H1 (cell line): ENCODE data around the gene S100A11. TPM values are rescaled to one million over a fixed set of nuclear protein-coding genes. Genes with fewer than 3 reads are reported as not detected.

Source experiments
- CTCF ChIA-PET: fragments of 300-600 bp; sonication (Branson Sonifier 250); formaldehyde crosslinking; loops from one replicate; lab custom pipeline; 2021; ENCODE audit not compliant: partially characterized antibody; lab: Charles Lee
- POLR2A ChIA-PET: fragments of 300-600 bp; sonication (Branson Sonifier 250); formaldehyde crosslinking; loops from one replicate; lab custom pipeline; 2021; ENCODE audit warnings: inconsistent platforms; ENCODE audit not compliant: partially characterized antibody; lab: Charles Lee
- DNase-seq, 2 experiments: peaks; one replicate each; pipeline versions ENCODE4 v3.0.0 to v3.0.0-alpha.2; 2010 to 2022; ENCODE audit warnings: low spot score in 2 of 2, low read depth in 1 of 2, mixed read lengths in 1 of 2
- FAIRE-seq: peaks from 2 replicates; lab custom pipeline; 2011; peaks lifted over from hg19 to GRCh38; lab: Jason Lieb, UNC
- H2AFZ ChIP-seq: 2 replicates; pipeline ENCODE4 v1.8.1; 2012; ENCODE audit warnings: low read length, inconsistent platforms
- H2AK5ac ChIP-seq: 2 replicates; pipeline ENCODE4 v1.6.1; 2013; ENCODE audit warnings: low read depth, low read length
- H2BK120ac ChIP-seq: replicated peaks from 2 replicates; pipeline ENCODE3; 2013; ENCODE audit warnings: low read depth, low read length, inconsistent platforms
- H2BK12ac ChIP-seq: 2 replicates; pipeline ENCODE4 v1.6.1; 2013; ENCODE audit warnings: low read depth, low read length
- H2BK15ac ChIP-seq: 2 replicates; pipeline ENCODE4 v1.6.1; 2013; ENCODE audit warnings: low read length
- H2BK20ac ChIP-seq: 2 replicates; pipeline ENCODE4 v1.6.1; 2013; ENCODE audit warnings: low read length
- H2BK5ac ChIP-seq: 2 replicates; pipeline ENCODE4 v1.6.1; 2013; ENCODE audit warnings: low read depth, low read length
- H3K14ac ChIP-seq: 2 replicates; pipeline ENCODE4 v1.6.1; 2013; ENCODE audit warnings: inconsistent platforms; ENCODE audit not compliant: insufficient read length
- H3K18ac ChIP-seq: 2 replicates; pipeline ENCODE4 v1.6.1; 2013; ENCODE audit warnings: low read length; ENCODE audit errors: extremely low read depth
- H3K23ac ChIP-seq: 2 replicates; pipeline ENCODE4 v1.6.1; 2013; ENCODE audit warnings: inconsistent platforms; ENCODE audit not compliant: insufficient read length
- H3K23me2 ChIP-seq: 2 replicates; pipeline ENCODE4 v1.6.1; 2013; ENCODE audit warnings: low read depth, low read length
- H3K27ac ChIP-seq: 2 replicates; pipeline ENCODE4 v1.6.1; 2011; ENCODE audit warnings: low read depth, low read length, inconsistent platforms
- H3K27me3 ChIP-seq, 4 experiments: replicated peaks in 1 of 4; 1 replicate in 1 of 4; 2 replicates in 3 of 4; pipeline versions ENCODE4 v1.6.1 to v1.8.1; 2011 to 2013; ENCODE audit warnings: low read length in 3 of 4, mild to moderate bottlenecking in 3 of 4, inconsistent platforms in 2 of 4, mixed read lengths in 2 of 4, moderate library complexity in 1 of 4; ENCODE audit not compliant: control insufficient read depth in 3 of 4, insufficient read depth in 3 of 4; ENCODE audit errors: extremely low read depth in 1 of 4
- H3K36me3 ChIP-seq, 4 experiments: 2 replicates each; pipeline versions ENCODE4 v1.6.1 to v1.8.1; 2011 to 2013; ENCODE audit warnings: mild to moderate bottlenecking in 4 of 4, low read length in 3 of 4, moderate library complexity in 2 of 4, control low read depth in 1 of 4, inconsistent platforms in 1 of 4; ENCODE audit not compliant: insufficient read depth in 4 of 4, control insufficient read depth in 2 of 4
- H3K4ac ChIP-seq: replicated peaks from 2 replicates; pipeline ENCODE3; 2013; ENCODE audit warnings: low read length, low read depth, mixed read lengths, inconsistent platforms; ENCODE audit not compliant: insufficient read length
- H3K4me1 ChIP-seq, 4 experiments: replicated peaks in 1 of 4; 1 replicate in 1 of 4; 2 replicates in 3 of 4; pipeline versions ENCODE4 v1.6.1 to v1.8.1; 2011 to 2013; ENCODE audit warnings: low read length in 3 of 4, inconsistent platforms in 2 of 4, mixed read lengths in 1 of 4; ENCODE audit not compliant: insufficient read depth in 4 of 4, control insufficient read depth in 3 of 4
- H3K4me2 ChIP-seq, 2 experiments: 2 replicates each; pipeline versions ENCODE4 v1.6.1 to v1.8.1; 2011 to 2013; ENCODE audit warnings: low read depth in 2 of 2, low read length in 2 of 2, control low read depth in 1 of 2, inconsistent platforms in 1 of 2, mild to moderate bottlenecking in 1 of 2; ENCODE audit not compliant: insufficient read depth in 1 of 2
- H3K4me3 ChIP-seq, 4 experiments: fragments of 200-600, 300-600 bp in 1 of 4; sonication (generic), shearing (Covaris generic), sonication (Bioruptor Twin) in 1 of 4; 2 replicates each; pipeline versions ENCODE4 v1.5.1 to v1.8.1; 2011 to 2016; ENCODE audit warnings: low read length in 4 of 4, low read depth in 3 of 4, control low read depth in 2 of 4, inconsistent platforms in 2 of 4, mild to moderate bottlenecking in 2 of 4, mixed read lengths in 1 of 4, moderate library complexity in 1 of 4; ENCODE audit not compliant: insufficient read depth in 2 of 4; ENCODE audit errors: extremely low read depth in 1 of 4
- H3K56ac ChIP-seq: replicated peaks from 2 replicates; pipeline ENCODE3; 2013; ENCODE audit warnings: low read depth, mild to moderate bottlenecking, mixed read lengths, low read length, inconsistent platforms; ENCODE audit not compliant: insufficient read length
- H3K79me1 ChIP-seq: 2 replicates; pipeline ENCODE4 v1.6.1; 2013; ENCODE audit warnings: low read depth, low read length, control low read depth
- H3K79me2 ChIP-seq, 2 experiments: 2 replicates each; pipeline versions ENCODE4 v1.6.1 to v1.8.1; 2012 to 2013; ENCODE audit warnings: low read length in 2 of 2, mild to moderate bottlenecking in 2 of 2, inconsistent platforms in 1 of 2; ENCODE audit not compliant: insufficient read depth in 2 of 2, control insufficient read depth in 1 of 2
- H3K9ac ChIP-seq, 4 experiments: replicated peaks in 1 of 4; 1 replicate in 1 of 4; 2 replicates in 3 of 4; pipeline versions ENCODE4 v1.6.1 to v1.8.1; 2011 to 2013; ENCODE audit warnings: low read depth in 3 of 4, low read length in 3 of 4, control low read depth in 2 of 4, mild to moderate bottlenecking in 2 of 4, moderate library complexity in 2 of 4, inconsistent platforms in 1 of 4; ENCODE audit errors: extremely low read depth in 1 of 4
- H3K9me3 ChIP-seq, 2 experiments: 2 replicates each; pipeline versions ENCODE4 v1.6.1 to v1.8.1; 2012 to 2013; ENCODE audit warnings: mild to moderate bottlenecking in 2 of 2, moderate library complexity in 2 of 2, control low read depth in 1 of 2, inconsistent platforms in 1 of 2, low read depth in 1 of 2, low read length in 1 of 2, mixed read lengths in 1 of 2; ENCODE audit not compliant: insufficient read depth in 2 of 2
- H4K20me1 ChIP-seq, 2 experiments: replicated peaks in 1 of 2; 2 replicates each; pipeline versions ENCODE3 to v1.8.1; 2011 to 2013; ENCODE audit warnings: inconsistent platforms in 2 of 2, low read length in 2 of 2, mild to moderate bottlenecking in 1 of 2; ENCODE audit not compliant: insufficient read depth in 2 of 2, control insufficient read depth in 1 of 2
- H4K5ac ChIP-seq: 2 replicates; pipeline ENCODE4 v1.6.1; 2013; ENCODE audit warnings: low read length, low read depth, mixed read lengths, inconsistent platforms; ENCODE audit not compliant: insufficient read length
- H4K8ac ChIP-seq: 2 replicates; pipeline ENCODE4 v1.8.0; 2013; ENCODE audit warnings: mild to moderate bottlenecking, moderate library complexity, low read length, inconsistent platforms; ENCODE audit not compliant: insufficient read depth; ENCODE audit errors: extremely low read depth
- H4K91ac ChIP-seq: replicated peaks from 2 replicates; pipeline ENCODE3; 2013; ENCODE audit warnings: low read length, mixed read lengths, inconsistent platforms; ENCODE audit not compliant: insufficient read length
- CBX5 ChIP-seq: fragments of 300-800, 300-1000 bp; sonication (generic); IDR thresholded peaks from 2 replicates; pipeline ENCODE4 v1.7.1; 2016; ENCODE audit warnings: antibody characterized with exemption, low read length, low read depth
- CTBP2 ChIP-seq: IDR thresholded peaks from 2 replicates; pipeline ENCODE4 v1.7.0; 2011; ENCODE audit warnings: borderline replicate concordance, mild to moderate bottlenecking, moderate library complexity, mixed read lengths, low read length; ENCODE audit not compliant: insufficient read depth, insufficient read length
- GABPA ChIP-seq: IDR thresholded peaks from 2 replicates; pipeline ENCODE4 v1.6.1; 2011; ENCODE audit warnings: mild to moderate bottlenecking, low read length, moderate library complexity, borderline replicate concordance; ENCODE audit not compliant: insufficient read depth
- HDAC2 ChIP-seq, 2 experiments: fragments of 300-600 bp in 1 of 2; sonication (generic) in 1 of 2; IDR thresholded peaks; 2 replicates each; pipeline ENCODE4 v1.6.1; 2011 to 2012; ENCODE audit warnings: low read depth in 2 of 2, low read length in 2 of 2, mild to moderate bottlenecking in 2 of 2, moderate library complexity in 2 of 2, borderline replicate concordance in 1 of 2, inconsistent platforms in 1 of 2
- KDM1A ChIP-seq: fragments of 200-600, 300-600 bp; sonication (generic); IDR thresholded peaks from 2 replicates; pipeline ENCODE4 v1.7.1; 2016; ENCODE audit warnings: mild to moderate bottlenecking, low read length, borderline replicate concordance
- KDM5A ChIP-seq: fragments of 200-600 bp; IDR thresholded peaks from 2 replicates; pipeline ENCODE4 v1.7.1; 2012; ENCODE audit warnings: mild to moderate bottlenecking, low read length, inconsistent platforms, mixed read lengths
- POLR2A ChIP-seq, 2 experiments: IDR thresholded peaks; 1 replicate in 1 of 2; 2 replicates in 1 of 2; pipeline ENCODE4 v1.6.1; 2011; ENCODE audit warnings: low read depth in 2 of 2, low read length in 2 of 2, mild to moderate bottlenecking in 2 of 2; ENCODE audit errors: control extremely low read depth in 1 of 2
- POLR2AphosphoS5 ChIP-seq: IDR thresholded peaks from 2 replicates; pipeline ENCODE4 v1.6.1; 2011; ENCODE audit warnings: low read depth, low read length
- RFX5 ChIP-seq: IDR thresholded peaks from 2 replicates; pipeline ENCODE4 v1.6.1; 2011; ENCODE audit warnings: low read depth, low read length, improper control_type of control experiment, borderline replicate concordance
- SP2 ChIP-seq: IDR thresholded peaks from 2 replicates; pipeline ENCODE4 v1.6.1; 2012; ENCODE audit warnings: mild to moderate bottlenecking, low read length, inconsistent platforms
- SRF ChIP-seq: IDR thresholded peaks from 2 replicates; pipeline ENCODE4 v1.6.1; 2011; ENCODE audit warnings: mild to moderate bottlenecking, low read depth, low read length, moderate library complexity
- WGBS, 2 experiments: shearing (Covaris generic) in 1 of 2; methylation state at CpG; one replicate each; pipeline versions ENCODE4 v1.1.6 to v1.1.7; 2013 to 2015; ENCODE audit warnings: low lambda C conversion rate in 2 of 2, mixed read lengths in 2 of 2, inconsistent platforms in 1 of 2, low coverage in 1 of 2, missing lambda C conversion rate in 1 of 2; ENCODE audit not compliant: insufficient replicate concordance in 2 of 2, insufficient coverage in 1 of 2, insufficient read length in 1 of 2; ENCODE audit errors: extremely low coverage in 1 of 2, missing lambda C conversion rate in 1 of 2; 5-methylcytosine and 5-hydroxymethylcytosine counted together
- polyA plus RNA-seq, 7 experiments: library from polyadenylated mRNA; depleted of rRNA in 3 of 7; stranded (reverse) in 5 of 7; unstranded in 2 of 7; fragments of >200 nt in 5 of 7; fragments of 200-250 nt in 2 of 7; gene quantifications; 1 replicate in 5 of 7; 2 replicates in 1 of 7; 4 replicates in 1 of 7; pipeline versions ENCODE4 v1.2.1 to v1.2.3, GENCODE V29; 2011 to 2013; ENCODE audit warnings: missing spikeins in 2 of 7, mixed read lengths in 2 of 7
- total RNA-seq: library from RNA; stranded (reverse); fragmentation: NEBNext Ultra II Directional; extraction: Animal tissue kit (Norgen Biotek cat#: 25700); gene quantifications from 2 replicates; pipeline ENCODE4 v1.2.1, GENCODE V29; 2021
- TF ChIP-seq, protein P1 (sequence below): IDR thresholded peaks from 2 replicates; pipeline ENCODE4 v1.6.1; 2012; ENCODE audit warnings: inconsistent platforms

The S100A11 gene
- total and polyA plus RNA-seq, 2 of the 8 experiments (the other 6 are each of a cell fraction or from before 2014, with no cell fraction given), result 120 to 343 TPM

DNA sequence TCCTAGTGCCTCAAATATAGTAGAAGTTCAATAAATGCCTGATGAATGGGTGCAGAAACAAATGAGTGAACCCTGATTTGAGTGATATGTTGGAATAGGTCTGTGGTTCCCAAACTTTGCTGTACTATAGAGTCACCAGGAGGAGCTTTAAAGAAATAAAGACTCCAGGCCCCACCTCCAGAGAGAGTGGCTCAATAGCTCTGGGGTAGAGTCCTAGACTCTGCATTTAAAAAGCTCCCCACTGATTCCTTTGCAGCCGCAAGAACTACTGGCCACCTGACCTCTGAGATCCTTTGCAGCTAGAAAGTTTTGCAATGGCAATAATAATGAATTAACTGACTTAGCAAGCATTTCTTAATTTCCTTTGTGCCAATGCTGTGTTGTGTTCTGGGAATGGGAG is 31.1 kb upstream of the S100A11 start:
- Histone ChIP-seq H3K23me2 (no peaks in the 10 kb centered on the region), H4K5ac (no peak overlapping the region), H2BK20ac (no peak overlapping the region), H3K4me3 (no peak overlapping the region), H3K27me3 (no peaks in the 10 kb centered on the region), H3K4me2 (no peak overlapping the region), H3K14ac (no peak overlapping the region), H3K18ac (no peak overlapping the region), H2BK12ac (no peak overlapping the region), H4K20me1 (no peaks in the 10 kb centered on the region), H4K91ac (no peak overlapping the region), H3K4me1 (no peaks in the 10 kb centered on the region), H3K9ac (no peak overlapping the region), H2BK5ac (no peak overlapping the region), H3K4ac (no peak overlapping the region), H3K27ac (no peak overlapping the region), H3K36me3 (no peaks in the 10 kb centered on the region), H3K79me1 (no peaks in the 10 kb centered on the region), H2BK15ac (no peak overlapping the region), H3K9me3 (peaks cover 12 to 28% of the 10 kb centered on the region in 2 experiments; a peak in 3 of 4 replicates), H4K8ac (no peak overlapping the region), H3K79me2 (no peaks in the 10 kb centered on the region), H3K23ac (no peak overlapping the region), H2AK5ac (no peak overlapping the region), H3K56ac (no peak overlapping the region), H2BK120ac (no peak overlapping the region), H2AFZ (no peak overlapping the region)
- FAIRE-seq (no peak), DNase-seq (no peak)
- 50% methylated on average over 1 of the region's 1 CpG; no CpG with 5 or more reads in 1 of the 2 experiments for WGBS, 2 experiments
- ChIA-PET POLR2A (no interaction called here), CTCF (interaction anchor here (0.9 to 1.5 kb wide), 2 partner anchors 12 to 20 kb away, joined by 3 to 5 read pairs; no protein-coding TSS in a partner anchor)
- TF ChIP-seq, protein P1, sequence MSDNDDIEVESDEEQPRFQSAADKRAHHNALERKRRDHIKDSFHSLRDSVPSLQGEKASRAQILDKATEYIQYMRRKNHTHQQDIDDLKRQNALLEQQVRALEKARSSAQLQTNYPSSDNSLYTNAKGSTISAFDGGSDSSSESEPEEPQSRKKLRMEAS, result no peak
- TF ChIP-seq POLR2A (IDR thresholded peaks at IDR 0.05; ENCODE audit: control extremely low read depth in 1 of 2, low read depth in 2 of 2, low read length in 2 of 2) (no peak), CBX5 (no peak), HDAC2 (IDR thresholded peaks at IDR 0.05; ENCODE audit: borderline replicate concordance in 1 of 2, low read depth in 2 of 2, low read length in 2 of 2) (no peak), RFX5 (no peak), SRF (no peak), KDM5A (no peak), KDM1A (no peak), GABPA (no peak), SP2 (no peak), CTBP2 (no peak), POLR2AphosphoS5 (no peak)
